ENCODE results near the gene SIL1. TPM values are rescaled to one million over a fixed set of nuclear protein-coding genes. Genes with fewer than 3 reads are reported as not detected.

SIL1 gene
- total and polyA plus RNA-seq, 2 of the 13 experiments (the other 11 are each of a cell fraction or from before 2014, with no cell fraction given): 26.0 to 30.0 TPM

- 0 out of 2 replicates have a peak, but pooled peaks have one; percentile 31 for TF ChIP-seq MEIS1 (CRISPR knock-in tag; IDR thresholded peaks at IDR 0.05; ENCODE audit: borderline replicate concordance)
- no peak for TF ChIP-seq HOXA9 (CRISPR knock-in tag; IDR thresholded peaks at IDR 0.05; ENCODE audit: borderline replicate concordance)
- no peak for TF ChIP-seq NFATC3 (CRISPR knock-in tag; IDR thresholded peaks at IDR 0.05)
- no peak for TF ChIP-seq NR3C1 (CRISPR knock-in tag; IDR thresholded peaks at IDR 0.05)
- TF ChIP-seq, protein P1, sequence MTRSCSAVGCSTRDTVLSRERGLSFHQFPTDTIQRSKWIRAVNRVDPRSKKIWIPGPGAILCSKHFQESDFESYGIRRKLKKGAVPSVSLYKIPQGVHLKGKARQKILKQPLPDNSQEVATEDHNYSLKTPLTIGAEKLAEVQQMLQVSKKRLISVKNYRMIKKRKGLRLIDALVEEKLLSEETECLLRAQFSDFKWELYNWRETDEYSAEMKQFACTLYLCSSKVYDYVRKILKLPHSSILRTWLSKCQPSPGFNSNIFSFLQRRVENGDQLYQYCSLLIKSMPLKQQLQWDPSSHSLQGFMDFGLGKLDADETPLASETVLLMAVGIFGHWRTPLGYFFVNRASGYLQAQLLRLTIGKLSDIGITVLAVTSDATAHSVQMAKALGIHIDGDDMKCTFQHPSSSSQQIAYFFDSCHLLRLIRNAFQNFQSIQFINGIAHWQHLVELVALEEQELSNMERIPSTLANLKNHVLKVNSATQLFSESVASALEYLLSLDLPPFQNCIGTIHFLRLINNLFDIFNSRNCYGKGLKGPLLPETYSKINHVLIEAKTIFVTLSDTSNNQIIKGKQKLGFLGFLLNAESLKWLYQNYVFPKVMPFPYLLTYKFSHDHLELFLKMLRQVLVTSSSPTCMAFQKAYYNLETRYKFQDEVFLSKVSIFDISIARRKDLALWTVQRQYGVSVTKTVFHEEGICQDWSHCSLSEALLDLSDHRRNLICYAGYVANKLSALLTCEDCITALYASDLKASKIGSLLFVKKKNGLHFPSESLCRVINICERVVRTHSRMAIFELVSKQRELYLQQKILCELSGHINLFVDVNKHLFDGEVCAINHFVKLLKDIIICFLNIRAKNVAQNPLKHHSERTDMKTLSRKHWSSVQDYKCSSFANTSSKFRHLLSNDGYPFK (CRISPR knock-in tag; IDR thresholded peaks at IDR 0.05; ENCODE audit: borderline replicate concordance): no peak
- no peak for TF ChIP-seq BRF2 (CRISPR knock-in tag; IDR thresholded peaks at IDR 0.05)
- no peak for TF ChIP-seq GTF3A (CRISPR knock-in tag; conservative IDR thresholded peaks at IDR 0.05)
- peak; percentile 73 for TF ChIP-seq KDM2A (CRISPR knock-in tag; IDR thresholded peaks at IDR 0.05; ENCODE audit: borderline replicate concordance, low read depth)
- peak; percentile 47; the same call in 1 of the 2 replicates for TF ChIP-seq CSRNP1 (CRISPR knock-in tag; IDR thresholded peaks at IDR 0.05)
- TF ChIP-seq MLLT10 (CRISPR knock-in tag; IDR thresholded peaks at IDR 0.05): no peak
- peak; percentile 24; the same call in 1 of the 2 replicates for TF ChIP-seq ZNF136 (CRISPR knock-in tag; IDR thresholded peaks at IDR 0.05; ENCODE audit: low read depth)
- no peak for TF ChIP-seq ZNF460 (CRISPR knock-in tag; IDR thresholded peaks at IDR 0.05; ENCODE audit: borderline replicate concordance)
- TF ChIP-seq ARNTL (CRISPR knock-in tag; IDR thresholded peaks at IDR 0.05): no peak; the same call in 1 of the 2 replicates
- TF ChIP-seq ZNF775 (CRISPR knock-in tag; IDR thresholded peaks at IDR 0.05; ENCODE audit: borderline replicate concordance): no peak
- 0 out of 2 replicates have a peak, but pooled peaks have one; percentile 41 for TF ChIP-seq BRCA1 (CRISPR knock-in tag; IDR thresholded peaks at IDR 0.05)
- TF ChIP-seq ZBTB2 (CRISPR knock-in tag; IDR thresholded peaks at IDR 0.05; ENCODE audit: low read depth): 0 out of 2 replicates have a peak, but pooled peaks have one; percentile 24
- TF ChIP-seq CENPBD1 (CRISPR knock-in tag; IDR thresholded peaks at IDR 0.05; ENCODE audit: borderline replicate concordance, low read depth): 0 out of 2 replicates have a peak, but pooled peaks have one; percentile 43
- TF ChIP-seq PHF20 (CRISPR knock-in tag; IDR thresholded peaks at IDR 0.05): peak; percentile 70
- no peak for TF ChIP-seq ZNF644 (CRISPR knock-in tag; IDR thresholded peaks at IDR 0.05; ENCODE audit: low read depth)
- TF ChIP-seq, protein P2, sequence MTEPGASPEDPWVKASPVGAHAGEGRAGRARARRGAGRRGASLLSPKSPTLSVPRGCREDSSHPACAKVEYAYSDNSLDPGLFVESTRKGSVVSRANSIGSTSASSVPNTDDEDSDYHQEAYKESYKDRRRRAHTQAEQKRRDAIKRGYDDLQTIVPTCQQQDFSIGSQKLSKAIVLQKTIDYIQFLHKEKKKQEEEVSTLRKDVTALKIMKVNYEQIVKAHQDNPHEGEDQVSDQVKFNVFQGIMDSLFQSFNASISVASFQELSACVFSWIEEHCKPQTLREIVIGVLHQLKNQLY (CRISPR knock-in tag; IDR thresholded peaks at IDR 0.05): peak; percentile 92
Observed at GRCh38 chr5:139197710-139198669, at the start of gene SIL1 (continued).
